K562 (cell line): Measurements from ENCODE around the gene CHST1. TPM values are rescaled to one million over a fixed set of nuclear protein-coding genes. Genes with fewer than 3 reads are reported as not detected.
A peak's percentile ranks its signal among the peaks of the same experiment; 100 is the strongest.

Experiments
- ATAC-seq: fragments of 200-7000 bp; cut with Tn5 transposase; 3 replicates; pipeline ENCODE4 v1.9.1; 2020; ENCODE audit warnings: moderate library complexity
- BruUV-seq: library from RNA; stranded (reverse); fragments of 400-500 nt; replicated peaks from 2 replicates; lab custom pipeline; 2021; lab: Mats Ljungman, UMichigan
- CTCF ChIA-PET: fragments of 300-600 bp; formaldehyde crosslinking; extraction: SDS; loops from one replicate; lab custom pipeline; 2021; ENCODE audit warnings: low intra/inter-chr PET ratio; lab: Yijun Ruan, JAX
- POLR2A ChIA-PET: fragments of 300-600, 350-650 bp; sonication (Branson Sonifier 250); formaldehyde crosslinking; extraction: SDS; loops from one replicate; lab custom pipeline; 2021; ENCODE audit warnings: antibody characterized with exemption, inconsistent platforms; lab: Yijun Ruan, JAX
- DNase-seq, 4 experiments: peaks; one replicate each; pipeline versions ENCODE4 v3.0.0 to v3.0.0-alpha.2; 2011 to 2018; ENCODE audit warnings: low spot score in 3 of 4, mixed read lengths in 3 of 4; ENCODE audit errors: extremely low read depth in 1 of 4
- FAIRE-seq: peaks from 2 replicates; lab custom pipeline; 2011; peaks lifted over from hg19 to GRCh38; lab: Jason Lieb, UNC
- H2AFZ ChIP-seq: 2 replicates; pipeline ENCODE4 v1.6.0; 2011; ENCODE audit warnings: low read depth, low read length, control low read depth, inconsistent platforms
- H3K27ac ChIP-seq: fragments of 200-600 bp; 3 replicates; pipeline ENCODE4 v1.8.0; 2011; ENCODE audit warnings: low read depth, mild to moderate bottlenecking, control low read depth, inconsistent platforms, low read length, moderate library complexity, mixed read lengths; ENCODE audit errors: extremely low read depth
- H3K27me3 ChIP-seq, 2 experiments: fragments of 300-600 bp in 1 of 2; 2 replicates in 1 of 2; 3 replicates in 1 of 2; pipeline versions ENCODE4 v1.6.0 to v1.8.0; 2011; ENCODE audit warnings: inconsistent platforms in 2 of 2, low read length in 2 of 2, mild to moderate bottlenecking in 1 of 2, mixed read lengths in 1 of 2, moderate library complexity in 1 of 2; ENCODE audit not compliant: control insufficient read depth in 2 of 2, insufficient read depth in 2 of 2
- H3K36me3 ChIP-seq: fragments of 300-600 bp; 3 replicates; pipeline ENCODE4 v1.8.0; 2011; ENCODE audit warnings: mild to moderate bottlenecking, low read length, inconsistent platforms; ENCODE audit not compliant: control insufficient read depth, insufficient read depth
- H3K4me1 ChIP-seq, 2 experiments: fragments of 200-600 bp in 1 of 2; replicated peaks in 1 of 2; 2 replicates in 1 of 2; 3 replicates in 1 of 2; pipeline versions ENCODE4 v1.5.1 to v1.8.0; 2011; ENCODE audit warnings: inconsistent platforms in 2 of 2, low read length in 2 of 2, mild to moderate bottlenecking in 1 of 2, mixed read lengths in 1 of 2, moderate library complexity in 1 of 2; ENCODE audit not compliant: control insufficient read depth in 2 of 2, insufficient read depth in 2 of 2
- H3K4me2 ChIP-seq: 2 replicates; pipeline ENCODE4 v1.6.1; 2011; ENCODE audit warnings: low read length, control low read depth, inconsistent platforms, mixed read lengths; ENCODE audit not compliant: insufficient read depth
- H3K4me3 ChIP-seq: fragments of 200-600 bp; sonication (generic), shearing (Covaris generic); 2 replicates; pipeline ENCODE4 v1.5.1; 2016; ENCODE audit warnings: control low read depth, inconsistent platforms
- H3K79me2 ChIP-seq: fragments of 200-600 bp; 3 replicates; pipeline ENCODE4 v1.8.0; 2011; ENCODE audit warnings: low read length, inconsistent platforms; ENCODE audit not compliant: control insufficient read depth, insufficient read depth
- H3K9ac ChIP-seq, 2 experiments: 2 replicates each; pipeline versions ENCODE4 v1.6.0 to v1.6.1; 2011; ENCODE audit warnings: low read depth in 2 of 2, low read length in 2 of 2, control low read depth in 1 of 2, inconsistent platforms in 1 of 2, mild to moderate bottlenecking in 1 of 2, mixed read lengths in 1 of 2; ENCODE audit not compliant: insufficient read depth in 1 of 2
- H3K9me1 ChIP-seq: one replicate; pipeline ENCODE4 v1.6.0; 2011; ENCODE audit warnings: inconsistent platforms, mild to moderate bottlenecking, low read length, moderate library complexity; ENCODE audit not compliant: control insufficient read depth, insufficient read depth
- H3K9me3 ChIP-seq: replicated peaks from 2 replicates; pipeline ENCODE4 v1.5.1; 2011; ENCODE audit warnings: low read depth, low read length, inconsistent platforms; ENCODE audit not compliant: control insufficient read depth, insufficient read depth
- H4K20me1 ChIP-seq: replicated peaks from 2 replicates; pipeline ENCODE4 v1.6.1; 2011; ENCODE audit warnings: low read length, inconsistent platforms, mixed read lengths; ENCODE audit not compliant: control insufficient read depth, insufficient read depth
- ETV5 ChIP-seq: sonication (generic); formaldehyde crosslinking; IDR thresholded peaks from 2 replicates; pipeline ENCODE4 v1.4.0; 2020; ENCODE audit warnings: low read depth, mild to moderate bottlenecking, missing genetic modification reagents
- KAT8 ChIP-seq: fragments of 450-650 bp; IDR thresholded peaks from 2 replicates; pipeline ENCODE4 v1.6.1; 2016; ENCODE audit warnings: low read depth, mild to moderate bottlenecking
- PTBP1 ChIP-seq: fragments of 200-400 bp; formaldehyde crosslinking; IDR thresholded peaks from 2 replicates; pipeline ENCODE4 v1.6.1; 2017; ENCODE audit warnings: low read depth, low read length
- SLC30A9 ChIP-seq: fragments of 250-450 bp; sonication (Bioruptor Pico); IDR thresholded peaks from 2 replicates; pipeline ENCODE4 v1.8.0; 2022; ENCODE audit warnings: mild to moderate bottlenecking, moderate library complexity
- SMAD1 ChIP-seq: fragments of 150-350 bp; IDR thresholded peaks from 2 replicates; pipeline ENCODE4 v1.6.1; 2014; ENCODE audit warnings: low read length, low read depth; ENCODE audit not compliant: partially characterized antibody
- SMARCE1 ChIP-seq: fragments of 450-650 bp; IDR thresholded peaks from 2 replicates; pipeline ENCODE4 v1.7.1; 2016; ENCODE audit warnings: mild to moderate bottlenecking
- SMC3 ChIP-seq: conservative IDR thresholded peaks from 2 replicates; pipeline ENCODE4 v1.6.1; 2011; ENCODE audit warnings: low read depth, low read length, improper control_type of control experiment; ENCODE audit not compliant: insufficient read depth
- TBL1XR1 ChIP-seq, 2 experiments: IDR thresholded peaks; 2 replicates each; pipeline ENCODE4 v1.6.1; 2012; ENCODE audit warnings: improper control_type of control experiment in 2 of 2, low read length in 2 of 2, mild to moderate bottlenecking in 1 of 2
- TSC22D4 ChIP-seq: fragments of 450-650 bp; IDR thresholded peaks from 2 replicates; pipeline ENCODE4 v1.6.1; 2016; ENCODE audit warnings: missing genetic modification characterization, missing biosample characterization, control low read depth
- ZNF217 ChIP-seq: sonication (generic); formaldehyde crosslinking; IDR thresholded peaks from 2 replicates; pipeline ENCODE4 v1.8.0; 2022; ENCODE audit warnings: mild to moderate bottlenecking, missing genetic modification reagents
- ZNF324 ChIP-seq: fragments of 250-450 bp; sonication (Bioruptor Pico); IDR thresholded peaks from 2 replicates; pipeline ENCODE4 v1.4.0; 2020; ENCODE audit warnings: mild to moderate bottlenecking
- WGBS: fragments of 100-300 bp; shearing (Covaris generic); methylation state at CpG from one replicate; pipeline ENCODE4 v1.1.6; 2016; ENCODE audit warnings: low coverage, mixed read lengths; ENCODE audit not compliant: insufficient coverage; ENCODE audit errors: missing lambda C conversion rate; 5-methylcytosine and 5-hydroxymethylcytosine counted together
- in situ Hi-C: fragments of 300-500 bp; cut with MboI; formaldehyde crosslinking; loops from 4 replicates; pipeline ENCODE4 v1.15.0; 2018; ENCODE audit warnings: inconsistent platforms, mixed read lengths
- intact Hi-C: fragments of 100-400 bp; cut with micrococcal nuclease; formaldehyde crosslinking; loops from 2 replicates; pipeline ENCODE4 v1.14.2; 2022
- polyA plus RNA-seq, 8 experiments: library from polyadenylated mRNA; depleted of rRNA in 4 of 8; stranded (reverse) in 5 of 8; unstranded in 3 of 8; fragments of >200 nt; fragmentation: Nextera tagmentation in 2 of 8; fragmentation: Illumina TruSeq in 1 of 8; extraction: Ambion mirVana in 2 of 8; extraction: Trizol in 1 of 8; gene quantifications; 2 replicates each; pipeline versions ENCODE4 v1.2.1 to v1.2.3, GENCODE V29; 2011 to 2014; ENCODE audit warnings: inconsistent platforms in 1 of 8, missing spikeins in 1 of 8
- total RNA-seq, 7 experiments: library from RNA; depleted of rRNA in 6 of 7; stranded (reverse); fragments of >200 nt in 6 of 7; fragmentation: Illumina TruSeq in 2 of 7; extraction: Trizol in 2 of 7; gene quantifications; 2 replicates each; pipeline versions ENCODE4 v1.2.1 to v1.2.3, GENCODE V29; 2011 to 2021; ENCODE audit warnings: low replicate concordance in 1 of 7
- TF ChIP-seq, protein P1 (sequence below): sonication (generic); formaldehyde crosslinking; IDR thresholded peaks from 2 replicates; pipeline ENCODE4 v1.8.0; 2023; ENCODE audit warnings: missing genetic modification reagents, mild to moderate bottlenecking, borderline replicate concordance

CHST1 gene
- total and polyA plus RNA-seq, 9 of the 15 experiments (the other 6 are each of a cell fraction or from before 2014, with no cell fraction given): 0.04 to 0.32 (median 0.18) TPM; not detected in 4

DNA sequence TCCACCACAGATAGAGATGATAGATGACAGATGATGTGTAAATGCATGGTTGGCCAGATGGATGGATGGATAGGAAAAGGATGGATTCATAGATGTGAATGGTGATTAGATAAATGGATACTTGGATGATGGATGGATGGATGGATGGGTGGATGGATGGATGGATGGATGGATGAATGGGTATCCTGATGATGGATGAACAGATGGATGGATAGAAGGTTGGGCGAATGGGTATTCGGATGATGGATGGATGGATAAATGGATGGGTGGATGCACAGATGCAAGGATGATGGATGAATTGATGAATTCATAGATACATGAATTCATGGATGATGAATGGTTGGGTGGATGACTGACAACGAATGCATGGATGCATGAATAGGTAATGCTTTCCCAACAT, 56.1 kb downstream of the CHST1 start:
- intact Hi-C loops: no loop called here
- in situ Hi-C loops: no loop called here
- Histone ChIP-seq H3K27ac (no peak overlapping the region), H3K79me2 (no peaks in the 10 kb centered on the region), H3K27me3 (peaks cover 0 to 13% of the 10 kb centered on the region in 2 experiments; a peak in 3 of 5 replicates), H3K9ac (no peak overlapping the region), H3K4me2 (no peak overlapping the region), H3K9me3 (no peaks in the 10 kb centered on the region), H2AFZ (no peak overlapping the region), H3K4me3 (no peak overlapping the region), H3K9me1 (no peaks in the 10 kb centered on the region), H3K4me1 (no peaks in the 10 kb centered on the region), H3K36me3 (no peaks in the 10 kb centered on the region), H4K20me1 (no peaks in the 10 kb centered on the region)
- ChIA-PET POLR2A (no interaction called here), CTCF (no interaction called here)
- TF ChIP-seq KAT8 (no peak), TSC22D4 (tag) (0 out of 2 replicates have a peak, but pooled peaks have one; percentile 68)
- ATAC-seq: no peak
- WGBS: 0% methylated on average over 3 of the region's 3 CpGs
- no peak for FAIRE-seq
- DNase-seq: no peak
- BruUV-seq: no TSS peak

DNA sequence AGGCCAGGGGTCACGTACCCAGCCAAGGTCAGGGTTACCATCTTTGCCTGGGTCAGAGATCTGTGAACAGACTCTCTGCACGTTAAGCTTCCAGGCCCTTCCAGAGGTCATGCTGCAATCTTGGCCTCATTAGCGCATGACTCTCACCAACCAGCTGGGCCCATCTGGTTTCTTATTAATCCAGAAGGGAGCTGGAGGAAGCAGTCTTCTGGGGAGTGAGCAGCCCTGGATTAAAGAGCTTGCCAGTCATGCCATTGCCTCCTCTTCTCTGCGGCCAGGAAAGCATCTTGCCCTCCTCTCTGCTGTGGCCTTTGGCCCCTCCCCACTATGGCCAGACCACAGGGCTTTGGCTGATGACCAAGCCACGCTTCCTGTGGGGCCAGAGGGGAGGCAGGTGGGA, 57.4 kb downstream of the CHST1 start:
- H3K9me3 ChIP-seq: no peaks in the 10 kb centered on the region
- intact Hi-C loops (no loop called here), in situ Hi-C loops (no loop called here)
- no peak overlapping the region for H3K9ac ChIP-seq
- no peak overlapping the region for H3K4me2 ChIP-seq
- no peaks in the 10 kb centered on the region for H3K79me2 ChIP-seq
- no peak overlapping the region for H3K4me3 ChIP-seq
- no peaks in the 10 kb centered on the region for H4K20me1 ChIP-seq
- 2% methylated on average over 4 of the region's 5 CpGs for WGBS
- BruUV-seq: no TSS peak
- H3K36me3 ChIP-seq: no peaks in the 10 kb centered on the region
- H3K9me1 ChIP-seq: no peaks in the 10 kb centered on the region
- ATAC-seq (no peak), FAIRE-seq (no peak), DNase-seq (no peak)
- no peaks in the 10 kb centered on the region for H3K4me1 ChIP-seq
- TF ChIP-seq SMARCE1 (no peak), ZNF324 (CRISPR knock-in tag) (no peak), PTBP1 (no peak), SMAD1 (no peak), ZNF217 (CRISPR knock-in tag) (no peak), ETV5 (CRISPR knock-in tag) (no peak), SMC3 (no peak), SLC30A9 (CRISPR knock-in tag) (no peak), TBL1XR1 (IDR thresholded peaks at IDR 0.05; ENCODE audit: low read length in 2 of 2) (no peak)
- TF ChIP-seq, protein P1, sequence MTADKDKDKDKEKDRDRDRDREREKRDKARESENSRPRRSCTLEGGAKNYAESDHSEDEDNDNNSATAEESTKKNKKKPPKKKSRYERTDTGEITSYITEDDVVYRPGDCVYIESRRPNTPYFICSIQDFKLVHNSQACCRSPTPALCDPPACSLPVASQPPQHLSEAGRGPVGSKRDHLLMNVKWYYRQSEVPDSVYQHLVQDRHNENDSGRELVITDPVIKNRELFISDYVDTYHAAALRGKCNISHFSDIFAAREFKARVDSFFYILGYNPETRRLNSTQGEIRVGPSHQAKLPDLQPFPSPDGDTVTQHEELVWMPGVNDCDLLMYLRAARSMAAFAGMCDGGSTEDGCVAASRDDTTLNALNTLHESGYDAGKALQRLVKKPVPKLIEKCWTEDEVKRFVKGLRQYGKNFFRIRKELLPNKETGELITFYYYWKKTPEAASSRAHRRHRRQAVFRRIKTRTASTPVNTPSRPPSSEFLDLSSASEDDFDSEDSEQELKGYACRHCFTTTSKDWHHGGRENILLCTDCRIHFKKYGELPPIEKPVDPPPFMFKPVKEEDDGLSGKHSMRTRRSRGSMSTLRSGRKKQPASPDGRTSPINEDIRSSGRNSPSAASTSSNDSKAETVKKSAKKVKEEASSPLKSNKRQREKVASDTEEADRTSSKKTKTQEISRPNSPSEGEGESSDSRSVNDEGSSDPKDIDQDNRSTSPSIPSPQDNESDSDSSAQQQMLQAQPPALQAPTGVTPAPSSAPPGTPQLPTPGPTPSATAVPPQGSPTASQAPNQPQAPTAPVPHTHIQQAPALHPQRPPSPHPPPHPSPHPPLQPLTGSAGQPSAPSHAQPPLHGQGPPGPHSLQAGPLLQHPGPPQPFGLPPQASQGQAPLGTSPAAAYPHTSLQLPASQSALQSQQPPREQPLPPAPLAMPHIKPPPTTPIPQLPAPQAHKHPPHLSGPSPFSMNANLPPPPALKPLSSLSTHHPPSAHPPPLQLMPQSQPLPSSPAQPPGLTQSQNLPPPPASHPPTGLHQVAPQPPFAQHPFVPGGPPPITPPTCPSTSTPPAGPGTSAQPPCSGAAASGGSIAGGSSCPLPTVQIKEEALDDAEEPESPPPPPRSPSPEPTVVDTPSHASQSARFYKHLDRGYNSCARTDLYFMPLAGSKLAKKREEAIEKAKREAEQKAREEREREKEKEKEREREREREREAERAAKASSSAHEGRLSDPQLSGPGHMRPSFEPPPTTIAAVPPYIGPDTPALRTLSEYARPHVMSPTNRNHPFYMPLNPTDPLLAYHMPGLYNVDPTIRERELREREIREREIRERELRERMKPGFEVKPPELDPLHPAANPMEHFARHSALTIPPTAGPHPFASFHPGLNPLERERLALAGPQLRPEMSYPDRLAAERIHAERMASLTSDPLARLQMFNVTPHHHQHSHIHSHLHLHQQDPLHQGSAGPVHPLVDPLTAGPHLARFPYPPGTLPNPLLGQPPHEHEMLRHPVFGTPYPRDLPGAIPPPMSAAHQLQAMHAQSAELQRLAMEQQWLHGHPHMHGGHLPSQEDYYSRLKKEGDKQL (CRISPR knock-in tag): no peak
- ChIA-PET POLR2A (interaction anchor here (0.7 kb wide), 2 partner anchors 34 to 52 kb away, joined by 3 read pairs; no protein-coding TSS in a partner anchor), CTCF (no interaction called here)
- peaks cover 0 to 17% of the 10 kb centered on the region in 2 experiments; a peak in 3 of 5 replicates for H3K27me3 ChIP-seq
- no peak overlapping the region for H2AFZ ChIP-seq
- no peak overlapping the region for H3K27ac ChIP-seq
